NCI-H1694 (cell line): ENCODE data around the gene ABCB6.
"Not testable (repeated sequence)": the region's sequence is repeated elsewhere in the genome, so short reads cannot be mapped to it uniquely, and the experiment has no call there.

Experiments
- DNase-seq: peaks from one replicate; lab custom pipeline; 2025; lab: John Stamatoyannopoulos, UW

Gene ABCB6

DNA sequence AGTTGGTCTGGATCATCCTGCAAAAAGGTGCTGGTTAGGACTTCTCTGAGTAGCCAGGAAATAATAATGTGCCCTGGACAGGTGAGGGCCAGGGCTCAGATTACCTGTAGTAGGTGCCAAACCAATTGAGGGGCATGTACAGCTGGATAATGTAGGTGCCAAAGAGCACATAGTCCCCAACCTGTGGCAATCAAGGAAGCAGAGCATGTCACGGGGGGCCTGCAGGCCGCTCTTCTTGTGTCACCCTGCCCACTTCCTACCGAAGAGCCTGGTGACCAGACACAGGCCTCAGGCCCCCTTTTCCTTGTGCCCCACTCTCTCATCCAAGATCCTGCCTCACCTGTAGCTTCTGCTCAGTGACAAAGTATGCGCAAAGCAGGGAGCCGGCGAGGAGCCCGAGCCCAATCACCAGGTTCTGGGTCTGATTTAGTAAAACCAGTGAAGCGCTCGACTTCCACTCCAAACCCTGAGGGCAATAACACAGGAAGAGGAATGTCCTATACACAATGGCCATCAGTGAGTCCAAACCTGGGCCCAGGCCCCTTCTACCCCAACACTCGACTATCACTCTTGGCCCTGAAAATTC lies 5.2 kb downstream of the ABCB6 start:
- DNase-seq: no peak

DNA sequence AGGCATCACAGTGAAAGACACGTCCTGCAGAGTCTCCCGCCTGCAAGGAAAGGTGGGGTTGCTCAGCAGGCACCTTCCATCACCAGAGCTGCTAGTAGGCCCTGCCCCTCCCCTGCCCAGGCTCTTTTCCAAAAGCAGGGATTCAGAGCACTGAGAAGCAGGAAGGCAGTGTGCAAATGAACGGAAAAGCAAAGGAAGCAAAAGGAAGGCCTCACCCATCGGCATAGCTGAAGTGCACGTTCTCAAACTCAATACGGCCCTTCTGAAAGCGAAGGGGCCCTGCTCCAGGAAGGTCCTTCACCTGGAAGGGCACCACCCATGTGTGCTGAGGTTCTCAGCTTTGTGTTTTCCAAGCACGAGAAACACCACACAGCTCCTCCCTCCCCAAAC lies 5.7 kb downstream of the ABCB6 start:
- no peak for DNase-seq

GRCh38 chr2:219210886-219211362 lies 7.8 kb downstream of the ABCB6 start:
- DNase-seq: no peak

DNA sequence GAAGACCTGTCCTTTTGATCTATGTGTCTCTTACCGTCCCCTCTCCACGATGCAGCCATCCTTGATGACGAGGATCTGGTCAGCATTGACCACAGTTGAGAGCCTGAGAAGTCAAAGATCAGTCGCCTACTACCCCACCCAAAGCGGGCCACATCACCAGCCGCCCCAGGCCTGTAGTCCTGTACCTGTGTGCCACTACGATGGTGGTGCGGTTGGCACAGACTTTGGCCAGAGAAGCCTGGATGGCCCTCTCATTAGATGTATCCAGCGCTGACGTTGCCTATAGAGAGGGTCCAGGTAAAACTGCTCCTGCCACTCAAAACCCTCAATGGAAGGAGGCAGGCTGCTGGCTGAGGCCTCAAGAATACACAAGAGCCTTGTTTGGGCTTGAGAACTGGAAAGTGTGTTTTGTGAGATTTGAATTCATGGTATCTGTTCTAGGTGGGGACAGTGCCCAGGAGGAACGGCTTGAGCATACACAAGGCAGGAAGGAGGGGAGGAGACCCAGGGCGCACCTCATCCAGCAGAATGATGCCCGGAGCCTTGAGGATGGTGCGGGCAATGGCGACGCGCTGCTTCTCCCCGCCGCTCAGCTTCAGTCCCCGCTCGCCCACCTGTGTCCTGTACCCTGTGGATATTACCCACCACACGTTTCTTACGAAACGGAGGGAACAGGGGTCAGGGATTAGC lies 8.4 kb downstream of the ABCB6 start:
- DNase-seq: no peak

DNA sequence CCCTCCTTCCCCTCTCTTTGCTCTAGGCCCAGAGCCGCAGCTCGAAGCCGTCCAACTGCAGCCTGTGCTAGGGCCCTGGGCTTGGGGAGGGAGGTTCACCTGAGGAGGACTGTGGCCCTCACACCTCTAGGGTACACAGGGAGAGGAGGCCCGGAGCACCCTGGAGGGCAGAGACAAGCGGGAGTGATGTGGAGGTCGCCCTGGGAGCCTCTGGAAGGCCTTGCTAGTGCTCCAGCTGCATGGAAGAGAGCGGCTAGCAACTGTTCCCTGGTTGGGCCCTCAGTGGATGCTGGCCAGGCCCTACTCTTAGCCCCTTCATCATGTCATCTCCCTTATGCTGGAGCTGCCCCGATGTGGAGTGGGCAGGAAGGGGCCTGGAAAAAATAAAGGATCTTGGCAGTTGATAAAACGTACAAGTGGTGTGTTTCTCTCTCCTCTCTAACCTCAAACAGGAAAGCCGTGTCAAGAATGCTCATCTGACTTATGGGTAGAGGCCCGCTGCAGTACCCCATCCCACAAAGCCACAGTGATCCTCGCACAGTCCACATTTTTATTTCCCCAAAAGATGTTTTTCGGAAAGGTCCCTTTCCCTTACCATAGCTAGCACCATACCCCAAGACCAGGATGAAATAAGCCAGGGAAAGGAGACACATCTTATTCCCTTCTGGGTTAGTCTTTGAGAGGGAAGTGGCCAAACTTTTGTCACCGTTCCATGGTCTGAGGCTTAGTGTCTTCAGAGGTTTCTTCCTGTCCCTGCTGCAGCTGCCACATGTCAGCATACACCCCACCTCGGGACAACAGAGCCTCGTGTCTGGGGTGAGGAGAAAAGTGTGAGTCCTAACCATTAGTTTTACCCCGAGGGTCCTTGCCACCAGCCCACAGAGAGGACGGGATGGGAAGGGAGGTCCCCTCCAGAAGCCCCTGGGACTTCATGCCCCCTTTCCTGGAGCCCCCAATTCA lies 9.2 kb downstream of the ABCB6 start:
- no peak for DNase-seq

GRCh38 chr2:219207884-219208740 lies 10.6 kb downstream of the ABCB6 start:
- no peak for DNase-seq

GRCh38 chr2:219207134-219207883 lies 11.4 kb downstream of the ABCB6 start:
- no peak for DNase-seq

DNA sequence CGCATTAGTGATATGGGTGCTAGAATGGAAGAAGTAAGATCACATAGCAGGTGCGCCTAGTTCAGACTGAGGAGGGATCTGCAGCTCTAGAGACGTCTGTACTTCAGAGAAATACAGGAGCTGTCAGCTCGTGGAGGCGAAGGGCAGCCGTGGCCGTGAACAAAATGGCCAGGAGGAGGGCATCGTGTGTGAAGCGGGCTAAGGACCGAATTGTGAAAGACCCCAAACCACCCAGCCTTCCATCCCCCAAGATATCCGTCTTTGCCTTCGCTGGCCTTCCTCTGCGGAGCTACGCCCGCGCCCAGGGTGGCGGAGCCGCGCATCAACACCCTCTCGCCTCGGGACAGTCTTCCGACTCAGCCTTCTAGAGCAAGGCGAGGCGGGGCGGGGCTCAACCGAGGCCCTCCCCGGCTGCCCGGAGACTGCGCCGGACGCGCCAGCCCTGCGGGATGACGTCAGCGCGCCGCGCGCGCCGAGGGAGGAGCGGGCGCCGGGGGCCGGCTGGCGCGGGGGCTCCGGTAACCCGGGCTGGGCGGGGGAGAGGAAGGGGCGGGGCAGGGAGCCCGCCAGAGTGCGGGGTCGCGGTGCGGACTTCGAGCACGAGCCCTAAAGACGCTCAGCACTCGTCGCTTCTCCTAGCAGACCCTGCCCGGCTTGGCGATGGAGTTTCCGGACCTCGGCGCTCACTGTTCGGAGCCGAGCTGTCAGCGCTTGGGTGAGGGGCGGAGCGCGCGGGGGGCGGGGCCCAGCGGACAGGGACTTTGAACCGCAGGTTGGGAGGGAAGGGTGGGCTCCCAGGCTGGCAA lies 12.2 kb downstream of the ABCB6 start, which contains the start of gene ZFAND2B:
TSS of gene ZFAND2B (plus strand) at position 455 of the 806 bp plus-strand sequence. CDS start at position 661, 206 bp downstream.
- DNase-seq: peak; percentile 84

GRCh38 chr2:219205981-219206327 lies 12.8 kb downstream of the ABCB6 start:
- DNase-seq: no peak

- no peak for DNase-seq
Measured at GRCh38 chr2:219205165-219205538, 13.6 kb downstream of the ABCB6 start.

DNA sequence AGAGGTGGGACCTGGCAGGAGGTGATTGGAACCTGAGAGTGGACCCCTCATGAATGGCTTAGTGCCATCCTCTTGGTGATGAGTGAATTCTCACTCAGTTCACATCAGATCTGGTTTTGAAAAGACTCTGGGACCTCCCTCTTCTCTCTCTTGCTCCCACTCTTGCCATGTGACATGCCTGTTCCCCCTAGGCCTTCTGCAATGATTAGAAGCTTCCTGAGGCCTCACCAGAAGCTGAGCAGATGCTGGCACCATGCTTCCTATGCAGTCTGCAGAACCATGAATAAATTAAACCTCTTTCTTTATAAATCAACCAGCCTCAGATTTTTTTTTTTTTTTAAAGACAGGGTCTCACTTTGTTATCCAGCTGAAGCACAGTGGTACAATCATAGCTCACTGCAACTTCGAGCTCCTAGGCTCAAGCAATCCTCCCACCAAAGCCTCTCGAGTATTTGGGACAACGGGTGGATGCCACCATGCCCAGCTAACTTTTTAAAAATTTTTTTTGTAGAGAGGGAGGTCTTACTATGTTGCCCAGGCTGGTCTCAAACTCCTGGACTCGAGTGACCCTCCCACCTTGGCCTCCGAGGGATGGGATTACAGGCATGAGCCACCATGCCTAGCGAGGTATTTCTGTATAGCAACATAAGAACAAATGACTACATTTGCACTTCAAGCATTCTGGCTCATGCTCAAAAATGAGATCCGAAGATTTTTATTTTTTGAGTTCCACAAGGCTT lies 14.2 kb downstream of the ABCB6 start:
- no peak for DNase-seq

DNA sequence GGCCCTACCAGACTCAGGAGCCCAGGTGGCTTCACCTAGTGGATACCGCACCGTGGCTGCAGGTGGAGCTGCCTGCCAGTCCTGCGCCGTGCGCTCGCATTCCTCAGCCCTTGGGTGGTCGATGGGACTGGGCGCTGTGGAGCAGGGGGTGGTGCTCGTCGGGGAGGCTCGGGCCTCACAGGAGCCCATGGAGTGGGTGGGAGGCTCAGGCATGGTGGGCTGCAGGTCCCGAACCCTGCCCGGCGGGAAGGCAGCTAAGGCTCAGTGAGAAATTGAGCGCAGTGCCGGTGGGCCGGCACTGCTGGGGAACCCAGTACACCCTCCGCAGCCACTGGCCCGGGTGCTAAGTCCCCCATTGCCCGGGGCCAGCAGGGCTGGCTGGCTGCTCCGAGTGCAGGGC lies 17.4 kb downstream of the ABCB6 start:
- DNase-seq: not testable (repeated sequence)

DNA sequence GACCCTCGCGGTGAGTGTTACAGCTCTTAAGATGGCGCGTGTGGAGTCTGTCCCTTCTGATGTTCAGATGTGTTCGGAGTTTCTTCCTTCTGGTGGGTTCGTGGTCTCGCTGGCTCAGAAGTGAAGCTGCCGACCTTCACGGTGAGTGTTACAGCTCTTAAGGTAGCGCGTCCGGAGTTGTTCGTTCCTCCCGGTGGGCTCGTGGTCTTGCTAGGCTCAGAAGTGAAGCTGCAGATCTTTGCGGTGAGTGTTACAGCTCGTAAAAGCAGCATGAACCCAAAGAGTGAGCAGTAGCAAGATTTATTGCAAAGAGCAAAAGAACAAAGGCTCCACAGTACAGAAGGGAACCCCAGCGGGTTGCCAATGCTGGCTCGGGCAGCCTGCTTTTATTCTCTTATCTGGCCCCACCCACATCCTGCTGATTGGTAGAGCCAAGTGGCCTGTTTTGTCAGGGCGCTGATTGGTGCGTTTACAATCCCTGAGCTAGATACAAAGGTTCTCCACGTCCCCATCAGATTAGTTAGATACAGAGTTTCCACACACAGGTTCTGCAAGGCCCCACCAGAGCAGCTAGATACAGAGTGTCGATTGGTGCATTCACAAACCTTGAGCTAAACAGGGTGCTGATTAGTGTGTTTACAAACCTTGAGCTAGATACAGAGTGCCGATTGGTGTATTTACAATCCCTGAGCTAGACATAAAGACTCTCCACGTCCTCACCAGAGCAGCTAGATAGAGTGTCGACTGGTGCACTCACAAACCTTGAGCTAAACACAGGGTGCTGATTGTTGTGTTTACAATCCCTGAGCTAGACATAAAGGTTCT lies 18.0 kb downstream of the ABCB6 start:
- not testable (repeated sequence) for DNase-seq

GRCh38 chr2:219199470-219200211 lies 19.1 kb downstream of the ABCB6 start:
- DNase-seq: no peak

- no peak for DNase-seq
Measured at GRCh38 chr2:219198974-219199373, 19.8 kb downstream of the ABCB6 start.

GRCh38 chr2:219197388-219197787 lies 21.4 kb downstream of the ABCB6 start:
- no peak for DNase-seq

DNA sequence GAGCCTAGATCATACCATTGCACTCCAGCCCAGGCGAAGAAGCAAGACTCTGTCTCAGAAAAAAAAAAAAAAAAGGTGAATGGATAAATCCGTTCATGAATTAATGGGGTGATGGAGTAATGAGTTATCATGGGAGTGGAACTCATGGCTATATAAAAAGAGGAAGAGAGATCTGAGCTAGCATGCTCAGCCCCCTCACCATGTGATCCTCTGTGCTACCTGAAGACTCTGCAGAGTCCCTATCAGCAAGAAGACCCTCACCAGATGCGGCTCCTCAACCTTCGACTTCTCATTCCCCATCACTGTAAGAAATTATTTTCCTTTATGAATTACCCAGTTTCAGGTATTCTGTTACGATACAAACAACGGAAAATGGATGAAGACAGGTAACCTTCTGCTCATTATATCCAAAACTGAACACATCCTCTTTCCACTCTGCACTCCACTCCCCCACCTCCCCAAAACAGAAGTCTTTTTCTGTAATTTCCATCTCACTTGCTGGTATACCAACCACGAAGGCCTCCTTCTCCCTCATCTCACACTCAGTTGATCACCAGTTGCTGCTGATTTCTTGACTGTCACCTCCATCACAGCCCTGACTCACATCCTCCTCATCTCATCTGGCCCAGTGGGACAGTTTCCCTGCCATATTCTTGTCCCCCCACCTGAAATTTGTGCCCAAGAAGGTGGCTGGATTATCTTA lies 31.9 kb downstream of the ABCB6 start:
- no peak for DNase-seq
